Measurements from ENCODE around the gene DDA1. TPM values are rescaled to one million over a fixed set of nuclear protein-coding genes. Genes with fewer than 3 reads are reported as not detected.

The DDA1 gene
- total RNA-seq, 1 donor = 16.8 TPM

DNA sequence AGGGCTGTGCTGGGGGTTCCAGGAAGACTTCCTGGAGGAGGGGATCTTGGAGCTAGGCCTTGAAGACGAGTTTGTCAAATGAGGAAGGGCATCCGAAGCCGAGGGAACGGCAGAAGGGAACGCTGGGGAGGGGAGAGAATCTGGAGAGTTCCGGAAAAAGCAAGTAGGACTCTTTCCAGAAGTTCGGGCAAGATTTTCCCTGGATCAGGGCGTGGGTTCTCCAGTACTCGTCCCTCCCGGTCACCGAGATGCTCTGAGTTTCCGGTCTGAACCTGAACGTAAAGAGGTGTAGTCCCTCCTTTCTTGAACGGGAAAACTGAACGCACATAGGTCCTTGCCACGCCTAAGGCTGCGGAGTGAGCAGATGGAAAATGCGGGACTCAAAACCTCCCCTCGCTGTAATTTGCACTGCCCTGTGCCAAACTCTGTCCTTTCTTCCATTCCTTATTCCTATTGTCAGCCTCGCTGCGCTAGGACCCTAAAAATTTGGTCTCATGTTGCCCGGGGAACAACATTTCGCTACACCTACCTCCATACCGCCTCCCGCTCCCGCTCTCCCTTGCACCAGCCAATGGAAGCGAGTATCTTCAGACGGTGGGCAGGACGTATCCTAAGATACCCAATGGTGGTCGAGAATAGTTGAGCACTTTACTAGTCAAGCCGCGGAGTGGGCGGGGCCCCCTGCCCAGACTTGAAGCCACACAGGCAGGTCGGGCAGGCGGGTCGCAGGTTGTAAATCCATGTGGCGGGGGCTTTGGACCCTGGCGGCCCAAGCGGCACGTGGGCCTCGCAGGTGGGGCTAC, 27.7 kb downstream of the DDA1 start, which contains the start of gene GTPBP3:
GTPBP3 (plus strand) TSS at position 682 of the 803 bp plus-strand sequence; CDS start at position 741, 59 bp downstream.
- H3K4me3 ChIP-seq (ENCODE audit: low read depth, low read length) = peak within 1 kb of the TSS; percentile 99
- TF ChIP-seq, protein P1, sequence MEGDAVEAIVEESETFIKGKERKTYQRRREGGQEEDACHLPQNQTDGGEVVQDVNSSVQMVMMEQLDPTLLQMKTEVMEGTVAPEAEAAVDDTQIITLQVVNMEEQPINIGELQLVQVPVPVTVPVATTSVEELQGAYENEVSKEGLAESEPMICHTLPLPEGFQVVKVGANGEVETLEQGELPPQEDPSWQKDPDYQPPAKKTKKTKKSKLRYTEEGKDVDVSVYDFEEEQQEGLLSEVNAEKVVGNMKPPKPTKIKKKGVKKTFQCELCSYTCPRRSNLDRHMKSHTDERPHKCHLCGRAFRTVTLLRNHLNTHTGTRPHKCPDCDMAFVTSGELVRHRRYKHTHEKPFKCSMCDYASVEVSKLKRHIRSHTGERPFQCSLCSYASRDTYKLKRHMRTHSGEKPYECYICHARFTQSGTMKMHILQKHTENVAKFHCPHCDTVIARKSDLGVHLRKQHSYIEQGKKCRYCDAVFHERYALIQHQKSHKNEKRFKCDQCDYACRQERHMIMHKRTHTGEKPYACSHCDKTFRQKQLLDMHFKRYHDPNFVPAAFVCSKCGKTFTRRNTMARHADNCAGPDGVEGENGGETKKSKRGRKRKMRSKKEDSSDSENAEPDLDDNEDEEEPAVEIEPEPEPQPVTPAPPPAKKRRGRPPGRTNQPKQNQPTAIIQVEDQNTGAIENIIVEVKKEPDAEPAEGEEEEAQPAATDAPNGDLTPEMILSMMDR (IDR thresholded peaks at IDR 0.05; ENCODE audit: insufficient read depth, low read depth, low read length) = no peak
- DNase-seq (ENCODE audit: low read depth) = peak; percentile 97

DNA sequence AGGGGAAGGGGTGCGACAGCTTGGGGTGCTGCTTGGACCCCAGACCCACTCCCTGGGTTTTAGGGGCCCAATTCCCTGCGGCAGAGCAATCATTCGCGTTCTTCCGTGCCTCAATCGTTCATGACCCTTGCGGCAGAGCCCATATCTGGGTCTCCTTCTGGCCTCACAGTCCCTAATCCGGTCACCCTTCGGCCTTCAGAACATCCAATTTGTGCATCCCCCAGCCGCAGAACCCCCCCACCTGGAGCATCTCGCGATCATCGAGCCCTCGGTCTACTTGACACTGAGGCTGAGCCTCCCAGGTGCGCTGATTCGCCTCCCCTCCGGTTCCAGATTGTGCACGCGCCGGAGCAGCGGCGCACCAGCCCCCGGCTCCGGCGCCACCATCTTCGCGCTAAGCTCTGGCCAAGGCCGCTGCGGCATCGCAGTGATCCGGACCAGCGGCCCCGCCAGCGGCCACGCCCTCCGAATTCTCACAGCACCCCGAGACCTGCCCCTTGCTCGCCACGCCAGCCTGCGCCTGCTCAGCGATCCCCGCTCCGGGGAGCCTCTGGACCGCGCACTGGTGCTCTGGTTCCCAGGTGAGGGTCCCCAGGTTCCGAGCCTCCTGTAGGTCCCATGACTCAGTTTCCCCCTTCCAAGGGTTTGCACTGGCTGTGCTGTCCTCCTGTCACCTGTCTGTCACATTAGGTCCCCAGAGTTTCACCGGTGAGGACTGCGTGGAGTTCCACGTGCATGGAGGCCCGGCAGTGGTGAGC, 28.5 kb downstream of the DDA1 start:
- no peak for DNase-seq (ENCODE audit: low read depth)

DNA sequence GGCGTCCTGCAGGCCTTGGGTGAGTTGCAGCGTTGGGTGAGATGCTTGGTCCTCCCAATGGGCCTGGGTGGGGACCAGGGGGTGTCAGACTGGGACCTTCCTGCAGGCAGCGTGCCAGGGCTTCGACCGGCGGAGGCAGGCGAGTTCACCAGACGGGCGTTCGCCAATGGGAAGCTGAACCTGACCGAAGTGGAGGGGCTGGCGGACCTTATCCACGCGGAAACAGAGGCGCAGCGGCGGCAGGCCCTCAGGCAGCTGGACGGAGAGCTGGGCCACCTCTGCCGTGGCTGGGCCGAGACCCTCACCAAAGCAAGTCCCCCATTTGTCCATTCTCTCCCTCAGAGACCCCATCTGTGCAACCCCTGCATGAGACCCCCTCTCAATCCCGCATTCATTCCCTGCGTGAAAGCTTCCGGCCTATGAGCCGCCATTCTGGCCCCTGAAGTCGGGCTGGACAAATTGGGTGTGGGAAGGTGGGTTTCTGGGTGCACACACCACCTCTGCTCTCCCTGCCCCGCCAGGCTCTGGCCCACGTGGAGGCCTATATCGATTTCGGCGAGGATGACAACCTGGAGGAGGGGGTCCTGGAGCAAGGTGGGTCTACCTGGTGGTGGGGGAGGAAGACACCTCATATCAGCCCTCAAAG, 29.2 kb downstream of the DDA1 start:
- peak overlapping the region; percentile 99 for H3K4me3 ChIP-seq (ENCODE audit: low read depth, low read length)
- TF ChIP-seq, protein P1 (IDR thresholded peaks at IDR 0.05; ENCODE audit: insufficient read depth, low read depth, low read length) = no peak
- no peak for DNase-seq (ENCODE audit: low read depth)

More for the DNA sequence above, 28.5 kb downstream of the DDA1 start:
- H3K4me3 ChIP-seq (ENCODE audit: low read depth, low read length) = peak overlapping the region; percentile 99
- TF ChIP-seq, protein P1 (IDR thresholded peaks at IDR 0.05; ENCODE audit: insufficient read depth, low read depth, low read length) = no peak

DNA sequence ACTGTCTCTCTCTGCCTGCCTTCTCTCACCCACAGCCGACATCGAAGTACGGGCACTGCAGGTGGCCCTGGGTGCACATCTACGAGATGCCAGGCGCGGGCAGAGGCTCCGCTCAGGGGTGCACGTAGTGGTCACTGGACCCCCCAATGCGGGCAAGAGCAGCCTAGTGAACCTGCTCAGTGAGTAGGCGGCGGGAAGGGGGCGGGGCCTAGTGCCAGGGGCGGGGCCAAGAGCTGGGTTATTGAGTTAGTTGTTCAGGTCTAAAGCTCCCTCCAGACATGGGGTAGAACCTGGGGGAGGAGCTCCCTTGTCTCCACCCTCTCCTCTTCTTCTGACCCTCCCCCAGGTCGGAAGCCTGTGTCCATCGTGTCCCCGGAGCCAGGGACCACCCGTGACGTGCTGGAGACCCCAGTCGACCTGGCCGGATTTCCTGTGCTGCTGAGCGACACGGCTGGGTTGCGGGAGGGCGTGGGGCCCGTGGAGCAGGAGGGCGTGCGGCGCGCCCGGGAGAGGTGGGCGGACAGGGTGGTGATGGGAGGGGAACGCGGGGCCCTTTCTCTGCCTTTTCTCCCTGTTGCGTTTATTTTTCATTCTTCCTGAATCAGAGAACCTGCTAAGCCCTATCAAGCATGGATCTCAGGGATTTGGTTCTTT, 29.9 kb downstream of the DDA1 start:
- TF ChIP-seq, protein P1 (IDR thresholded peaks at IDR 0.05; ENCODE audit: insufficient read depth, low read depth, low read length) = no peak
- DNase-seq (ENCODE audit: low read depth) = no peak
- H3K4me3 ChIP-seq (ENCODE audit: low read depth, low read length) = no peak overlapping the region

DNA sequence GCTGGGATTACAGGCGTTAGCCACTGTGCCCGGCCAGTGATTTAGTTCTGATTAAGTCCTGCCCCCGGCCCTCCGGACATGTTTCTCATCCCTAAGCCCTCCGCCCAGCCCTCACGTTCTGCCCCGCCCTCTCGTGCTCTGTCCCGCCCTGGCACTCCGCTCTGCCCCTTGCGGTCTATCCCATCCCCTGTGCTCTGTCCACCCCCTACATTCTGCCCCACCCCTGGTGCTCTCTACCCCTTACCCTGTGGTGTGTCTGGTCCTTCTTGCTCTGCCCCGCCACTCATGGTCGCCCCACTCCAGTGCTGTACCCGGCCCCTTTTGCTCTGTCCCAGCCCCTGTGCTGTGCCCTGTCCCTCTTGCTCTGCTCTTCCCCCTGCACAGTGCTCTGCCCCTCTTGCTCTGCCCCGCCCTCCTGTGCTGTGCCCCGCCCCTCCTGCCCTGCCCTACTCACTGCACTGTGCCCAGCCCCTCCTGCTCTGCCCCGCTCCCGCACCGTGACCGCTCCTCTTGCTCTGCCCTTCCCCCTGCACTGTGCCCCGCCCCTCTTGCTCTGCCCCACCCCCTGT, 31.0 kb downstream of the DDA1 start:
- TF ChIP-seq, protein P1 (IDR thresholded peaks at IDR 0.05; ENCODE audit: insufficient read depth, low read depth, low read length) = no peak
- no peak overlapping the region for H3K4me3 ChIP-seq (ENCODE audit: low read depth, low read length)
- no peak for DNase-seq (ENCODE audit: low read depth)

DNA sequence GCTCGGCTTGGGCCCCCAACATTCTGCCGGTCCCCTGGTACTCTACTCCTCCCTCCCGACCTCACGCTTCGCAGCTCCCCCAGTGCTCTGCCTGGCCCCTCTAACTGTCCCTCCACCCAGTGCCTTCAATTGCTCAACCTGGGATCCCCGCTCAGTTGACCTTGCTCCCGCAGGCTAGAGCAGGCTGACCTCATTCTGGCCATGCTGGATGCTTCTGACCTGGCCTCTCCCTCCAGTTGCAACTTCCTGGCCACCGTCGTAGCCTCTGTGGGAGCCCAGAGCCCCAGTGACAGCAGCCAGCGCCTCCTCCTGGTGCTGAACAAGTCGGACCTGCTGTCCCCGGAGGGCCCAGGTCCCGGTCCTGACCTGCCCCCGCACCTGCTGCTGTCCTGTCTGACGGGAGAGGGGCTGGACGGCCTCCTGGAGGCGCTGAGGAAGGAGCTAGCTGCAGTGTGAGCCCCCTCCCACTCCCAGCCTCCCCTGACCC, 31.6 kb downstream of the DDA1 start:
- no peak for DNase-seq (ENCODE audit: low read depth)
- H3K4me3 ChIP-seq (ENCODE audit: low read depth, low read length) = no peak overlapping the region
- TF ChIP-seq, protein P1 (IDR thresholded peaks at IDR 0.05; ENCODE audit: insufficient read depth, low read depth, low read length) = no peak
